BE2C (cell line): Measurements from ENCODE around the gene INPP1.

Experiments used
- DNase-seq: peaks from one replicate; pipeline ENCODE4 v3.0.0-alpha.2; 2020
- H3K27me3 ChIP-seq: fragments of 250-450 bp; sonication (Bioruptor Pico); 2 replicates; pipeline ENCODE4 v1.5.1; 2020; ENCODE audit warnings: mild to moderate bottlenecking
- H3K36me3 ChIP-seq: fragments of 250-450 bp; sonication (Bioruptor Pico); 2 replicates; pipeline ENCODE4 v1.5.1; 2020; ENCODE audit warnings: mild to moderate bottlenecking
- H3K4me1 ChIP-seq: fragments of 250-450 bp; sonication (Bioruptor Pico); 2 replicates; pipeline ENCODE4 v1.5.1; 2020
- H3K4me3 ChIP-seq: 2 replicates; pipeline ENCODE4 v1.5.1; 2011; ENCODE audit warnings: low read depth, low read length
- H3K9me3 ChIP-seq: fragments of 250-450 bp; sonication (Bioruptor Pico); 2 replicates; pipeline ENCODE4 v1.5.1; 2020
- CTCF ChIP-seq: IDR thresholded peaks from 2 replicates; pipeline ENCODE4 v1.5.1; 2012; ENCODE audit warnings: mild to moderate bottlenecking, low read depth, low read length

Gene INPP1

GRCh38 chr2:190410166-190410565 lies 66.8 kb downstream of the INPP1 start:
- TF ChIP-seq CTCF, result no peak
- no peaks in the 10 kb centered on the region for H3K9me3 ChIP-seq
- H3K4me1 ChIP-seq, result peaks cover 5% of the 10 kb centered on the region
- H3K27me3 ChIP-seq, result no peaks in the 10 kb centered on the region; the same call in 1 of the 2 replicates
- H3K4me3 ChIP-seq, result no peak overlapping the region
- H3K36me3 ChIP-seq, result no peaks in the 10 kb centered on the region
- DNase-seq, result no peak

GRCh38 chr2:190412966-190413365 lies 69.6 kb downstream of the INPP1 start:
- TF ChIP-seq CTCF, result no peak
- Histone ChIP-seq H3K4me3 (no peak overlapping the region), H3K36me3 (no peaks in the 10 kb centered on the region), H3K27me3 (no peaks in the 10 kb centered on the region; the same call in 1 of the 2 replicates), H3K9me3 (no peaks in the 10 kb centered on the region), H3K4me1 (peaks cover 11% of the 10 kb centered on the region)
- DNase-seq, result no peak

GRCh38 chr2:190413421-190413820 lies 70.0 kb downstream of the INPP1 start:
- no peak overlapping the region for H3K4me3 ChIP-seq
- DNase-seq, result no peak

GRCh38 chr2:190415251-190415650 lies 71.9 kb downstream of the INPP1 start:
- no peak for DNase-seq
- H3K9me3 ChIP-seq, result no peaks in the 10 kb centered on the region
- H3K4me3 ChIP-seq, result no peak overlapping the region
- H3K36me3 ChIP-seq, result no peaks in the 10 kb centered on the region
- no peak for TF ChIP-seq CTCF
- H3K4me1 ChIP-seq, result peaks cover 6% of the 10 kb centered on the region
- no peaks in the 10 kb centered on the region for H3K27me3 ChIP-seq

More at GRCh38 chr2:190413421-190413820, 70.0 kb downstream of the INPP1 start:
- H3K9me3 ChIP-seq, result no peaks in the 10 kb centered on the region
- no peaks in the 10 kb centered on the region for H3K36me3 ChIP-seq
- peaks cover 11% of the 10 kb centered on the region for H3K4me1 ChIP-seq
- no peaks in the 10 kb centered on the region for H3K27me3 ChIP-seq
- TF ChIP-seq CTCF, result no peak

- TF ChIP-seq CTCF, result 0 out of 2 replicates have a peak, but pooled peaks have one; percentile 7
- H3K27me3 ChIP-seq, result no peaks in the 10 kb centered on the region
These were observed 72.7 kb downstream of the INPP1 start for GRCh38 chr2:190415794-190416775.

More at GRCh38 chr2:190415794-190416775, 72.7 kb downstream of the INPP1 start:
- no peak overlapping the region for H3K4me3 ChIP-seq
- no peaks in the 10 kb centered on the region for H3K36me3 ChIP-seq
- H3K4me1 ChIP-seq, result peaks cover 6% of the 10 kb centered on the region
- no peaks in the 10 kb centered on the region for H3K9me3 ChIP-seq
- DNase-seq, result no peak
